HL-60 (cell line): ENCODE results near the gene RAI14.
"Not testable (repeated sequence)": the region's sequence is repeated elsewhere in the genome, so short reads cannot be mapped to it uniquely, and the experiment has no call there.

Experiments
- DNase-seq, 2 experiments: peaks; one replicate each; pipeline ENCODE4 v3.0.0-alpha.2; 2010 to 2020; ENCODE audit warnings: low read depth in 1 of 2, low spot score in 1 of 2
- H3K27ac ChIP-seq: fragments of 250-450 bp; sonication (Bioruptor Pico); replicated peaks from 2 replicates; pipeline ENCODE4 v1.5.1; 2020; ENCODE audit warnings: mild to moderate bottlenecking, moderate library complexity
- H3K27me3 ChIP-seq: fragments of 250-450 bp; sonication (Bioruptor Pico); 2 replicates; pipeline ENCODE4 v1.5.1; 2021; ENCODE audit warnings: mild to moderate bottlenecking, moderate library complexity; ENCODE audit not compliant: insufficient read depth, poor library complexity, severe bottlenecking
- H3K4me3 ChIP-seq: replicated peaks from 2 replicates; pipeline ENCODE4 v1.5.1; 2011; ENCODE audit warnings: mild to moderate bottlenecking, control low read depth, low read length; ENCODE audit not compliant: insufficient read depth
- CTCF ChIP-seq: IDR thresholded peaks from one replicate; pipeline ENCODE4 v1.5.1; 2011; ENCODE audit warnings: low read length, control low read depth, inconsistent platforms; ENCODE audit not compliant: insufficient read depth
- GABPA ChIP-seq: IDR thresholded peaks from 2 replicates; pipeline ENCODE4 v1.6.1; 2012; ENCODE audit warnings: low read depth
- POLR2AphosphoS5 ChIP-seq: IDR thresholded peaks from 2 replicates; pipeline ENCODE4 v1.6.1; 2012; ENCODE audit warnings: low read depth
- REST ChIP-seq: IDR thresholded peaks from 2 replicates; pipeline ENCODE4 v1.6.1; 2012; ENCODE audit warnings: low read depth; ENCODE audit not compliant: insufficient replicate concordance
- SPI1 ChIP-seq: IDR thresholded peaks from 2 replicates; pipeline ENCODE4 v1.6.1; 2012; ENCODE audit warnings: low read depth, mild to moderate bottlenecking, borderline replicate concordance

RAI14 gene

GRCh38 chr5:34755926-34756325 is 99.8 kb downstream of the RAI14 start:
- H3K27me3 ChIP-seq, result no peaks in the 10 kb centered on the region
- H3K27ac ChIP-seq, result no peak overlapping the region
- no peak overlapping the region for H3K4me3 ChIP-seq
- DNase-seq, result no peak
- TF ChIP-seq GABPA, result no peak
- no peak for TF ChIP-seq CTCF
- TF ChIP-seq REST, result no peak
- no peak for TF ChIP-seq POLR2AphosphoS5
- TF ChIP-seq SPI1, result no peak

- Histone ChIP-seq H3K27ac (no peak overlapping the region), H3K4me3 (no peak overlapping the region), H3K27me3 (no peaks in the 10 kb centered on the region)
- TF ChIP-seq CTCF (no peak), REST (no peak), GABPA (no peak), SPI1 (no peak), POLR2AphosphoS5 (no peak)
- DNase-seq, result no peak
Measured at GRCh38 chr5:34756781-34757624, 100.9 kb downstream of the RAI14 start.

- Histone ChIP-seq H3K27ac (no peak overlapping the region), H3K4me3 (no peak overlapping the region), H3K27me3 (no peaks in the 10 kb centered on the region)
- DNase-seq, result no peak
- TF ChIP-seq SPI1 (no peak), POLR2AphosphoS5 (no peak), REST (no peak), GABPA (no peak), CTCF (no peak)
Measured at GRCh38 chr5:34758514-34758913, 102.4 kb downstream of the RAI14 start.

- H3K27me3 ChIP-seq, DNase-seq, H3K27ac ChIP-seq, H3K4me3 ChIP-seq: not testable (repeated sequence)
Measured at GRCh38 chr5:34759213-34759612, 103.1 kb downstream of the RAI14 start.
